DMS153 (cell line): ENCODE results near the gene STX11.
A peak's percentile ranks its signal among the peaks of the same experiment; 100 is the strongest.
"Not testable (repeated sequence)": the region's sequence is repeated elsewhere in the genome, so short reads cannot be mapped to it uniquely, and the experiment has no call there.

Experiments
- DNase-seq: peaks from one replicate; lab custom pipeline; 2025; lab: John Stamatoyannopoulos, UW

STX11 gene

GRCh38 chr6:144149894-144150709 is at the start of gene STX11:
TSS of gene STX11 (plus strand) at chr6:144150517. CDS start at chr6:144186628, 36,111 bp downstream.
- no peak for DNase-seq

- DNase-seq, result no peak
Measured at GRCh38 chr6:144103026-144103563, 47.2 kb upstream of the STX11 start.

- no peak for DNase-seq
Measured at GRCh38 chr6:144104488-144104887, 45.8 kb upstream of the STX11 start.

- DNase-seq, result peak; percentile 56
Measured at GRCh38 chr6:144104898-144105487, 45.3 kb upstream of the STX11 start.

- no peak for DNase-seq
Measured at GRCh38 chr6:144106206-144106605, 44.1 kb upstream of the STX11 start.

- no peak for DNase-seq
Measured at GRCh38 chr6:144110210-144110609, 40.1 kb upstream of the STX11 start.

- DNase-seq, result no peak
Measured at GRCh38 chr6:144113366-144113765, 37.0 kb upstream of the STX11 start.

GRCh38 chr6:144115219-144115618 is 35.1 kb upstream of the STX11 start:
- no peak for DNase-seq

GRCh38 chr6:144119376-144119775 is 30.9 kb upstream of the STX11 start:
- no peak for DNase-seq

- no peak for DNase-seq
Measured at GRCh38 chr6:144122861-144123260, 27.5 kb upstream of the STX11 start.

GRCh38 chr6:144123421-144123820 is 26.9 kb upstream of the STX11 start:
- no peak for DNase-seq

GRCh38 chr6:144123836-144124235 is 26.5 kb upstream of the STX11 start:
- no peak for DNase-seq

- no peak for DNase-seq
Measured at GRCh38 chr6:144127097-144127496, 23.2 kb upstream of the STX11 start.

- no peak for DNase-seq
Measured at GRCh38 chr6:144129469-144129868, 20.8 kb upstream of the STX11 start.

- no peak for DNase-seq
Measured at GRCh38 chr6:144131248-144131709, 19.0 kb upstream of the STX11 start.

- not testable (repeated sequence) for DNase-seq
Measured at GRCh38 chr6:144132167-144132690, 18.1 kb upstream of the STX11 start.

- DNase-seq, result no peak
Measured at GRCh38 chr6:144133225-144133821, 17.0 kb upstream of the STX11 start.

- DNase-seq, result no peak
Measured at GRCh38 chr6:144134176-144134575, 16.1 kb upstream of the STX11 start.

GRCh38 chr6:144134737-144135136 is 15.6 kb upstream of the STX11 start:
- DNase-seq, result no peak

GRCh38 chr6:144138542-144138941 is 11.8 kb upstream of the STX11 start:
- no peak for DNase-seq

- no peak for DNase-seq
Measured at GRCh38 chr6:144139817-144140216, 10.5 kb upstream of the STX11 start.

- no peak for DNase-seq
Measured at GRCh38 chr6:144140867-144141266, 9.4 kb upstream of the STX11 start.

- DNase-seq, result no peak
Measured at GRCh38 chr6:144141470-144141869, 8.8 kb upstream of the STX11 start.
